Measurements from ENCODE around the gene DCTN5.
"Not testable (repeated sequence)": the region's sequence is repeated elsewhere in the genome, so short reads cannot be mapped to it uniquely, and the experiment has no call there.

Gene DCTN5

DNA sequence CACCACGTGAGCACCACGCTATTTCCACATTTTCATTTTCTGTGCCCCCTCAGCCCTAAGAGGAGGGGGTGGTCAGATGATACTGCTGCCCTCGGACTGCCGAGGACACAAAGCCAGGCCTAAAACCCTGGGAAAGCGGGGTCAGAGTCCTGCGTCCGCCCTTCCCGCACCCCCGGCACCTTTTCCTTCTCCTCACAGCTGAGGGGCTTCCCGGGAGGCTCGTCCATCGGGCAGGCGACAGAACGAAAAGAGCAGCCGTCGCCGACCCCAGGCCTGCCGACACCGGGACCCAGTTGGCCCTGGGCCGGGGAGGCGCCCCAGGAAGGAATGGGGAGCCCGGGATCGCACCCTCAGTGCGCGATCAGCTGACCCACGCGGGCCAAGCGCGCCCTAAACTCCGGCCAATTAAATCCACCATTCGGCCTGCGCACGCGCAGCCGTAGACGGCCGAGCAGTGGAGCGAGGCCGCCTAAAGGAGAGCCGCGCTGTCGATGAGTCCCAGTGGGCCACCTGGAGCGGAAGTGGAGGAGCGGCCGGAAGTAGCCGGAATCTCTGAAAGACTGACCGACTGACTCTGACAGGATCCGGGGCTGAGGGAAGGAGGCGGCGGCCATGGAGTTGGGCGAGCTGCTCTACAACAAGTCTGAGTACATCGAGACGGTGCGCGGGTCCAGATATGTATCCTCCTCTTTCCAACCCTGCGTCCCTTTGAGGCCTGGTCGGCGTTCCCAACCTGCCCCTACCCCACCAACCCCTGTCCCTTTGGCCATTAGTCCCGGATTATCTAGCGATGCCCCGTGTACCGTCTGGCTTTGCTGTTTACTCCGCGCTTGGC is at the start of gene DCTN5, which contains the start of gene PALB2:
TSS of gene DCTN5 (plus strand) at position 536 of the 835 bp plus-strand sequence. CDS start at position 613, 77 bp downstream.
TSS of gene PALB2 (minus strand) at position 380 of the 835 bp plus-strand sequence. CDS start at position 227, 153 bp downstream.
- DNase-seq (ENCODE audit: low read depth in 2 of 2), result peak; percentile 83 to 89

DNA sequence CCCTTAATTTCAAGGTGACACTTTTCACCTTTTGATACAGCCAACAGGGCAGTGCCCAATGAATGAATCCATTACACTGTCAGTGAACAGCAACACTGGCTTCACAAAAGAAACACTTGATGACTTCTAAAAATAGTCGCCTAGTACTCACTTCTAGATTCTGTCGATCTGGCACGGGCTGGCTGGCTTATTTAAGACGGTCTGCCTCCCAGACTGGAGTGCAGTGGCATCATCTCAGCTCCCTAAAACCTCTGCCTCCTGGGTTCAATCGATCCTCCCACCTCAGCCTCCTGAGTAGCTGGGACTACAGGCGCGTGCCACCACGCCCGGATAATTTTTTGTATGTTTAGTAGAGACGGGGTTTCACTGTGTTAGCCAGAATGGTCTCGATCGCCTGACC is 47.1 kb upstream of the DCTN5 start:
- no peak for DNase-seq (ENCODE audit: low read depth in 2 of 2)

- no peak for DNase-seq (ENCODE audit: low read depth in 2 of 2)
Observed at GRCh38 chr16:23595246-23595950, 45.9 kb upstream of the DCTN5 start.

DNA sequence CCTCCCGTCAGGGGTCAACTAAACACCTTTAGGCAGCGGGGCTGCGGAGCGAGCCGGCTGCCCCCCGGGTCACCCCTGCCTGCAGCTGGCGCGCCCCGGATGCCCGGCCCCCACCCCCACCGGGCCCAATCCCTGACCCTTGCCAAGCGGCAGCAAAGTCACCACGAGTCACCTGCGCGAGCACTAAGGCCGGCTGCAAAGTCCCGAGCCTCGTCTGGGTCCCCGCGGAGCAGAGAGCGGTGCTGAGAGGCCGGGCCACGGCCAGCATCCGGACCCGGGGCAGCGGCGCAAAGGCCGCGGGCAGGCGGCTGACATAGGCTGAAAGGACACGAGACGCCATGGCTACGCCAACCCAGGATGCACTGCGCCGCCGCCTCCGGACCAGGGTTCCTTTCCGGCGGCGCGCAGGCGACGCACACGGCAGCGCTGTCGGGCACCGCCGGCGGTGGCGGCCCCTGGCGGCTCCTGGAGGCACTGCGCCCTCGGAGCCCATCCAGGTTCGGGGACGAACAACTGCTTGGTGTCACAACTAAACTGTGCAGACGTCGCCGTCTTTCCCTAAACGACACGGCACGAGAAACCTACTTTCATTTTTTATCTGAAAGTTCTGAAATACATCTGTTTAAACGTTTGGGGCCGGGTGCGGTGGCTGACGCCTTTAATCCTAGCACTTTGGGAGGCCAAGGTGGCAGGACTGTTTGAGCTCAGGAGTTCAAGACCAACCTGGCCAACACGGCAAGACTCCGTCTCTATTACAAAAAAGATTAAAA is 45.1 kb upstream of the DCTN5 start, which contains the start of gene NDUFAB1:
TSS of gene NDUFAB1 (minus strand) at position 366 of the 770 bp plus-strand sequence. CDS start at position 340, 26 bp downstream.
- peak; percentile 84 to 90 for DNase-seq (ENCODE audit: low read depth in 2 of 2)

DNA sequence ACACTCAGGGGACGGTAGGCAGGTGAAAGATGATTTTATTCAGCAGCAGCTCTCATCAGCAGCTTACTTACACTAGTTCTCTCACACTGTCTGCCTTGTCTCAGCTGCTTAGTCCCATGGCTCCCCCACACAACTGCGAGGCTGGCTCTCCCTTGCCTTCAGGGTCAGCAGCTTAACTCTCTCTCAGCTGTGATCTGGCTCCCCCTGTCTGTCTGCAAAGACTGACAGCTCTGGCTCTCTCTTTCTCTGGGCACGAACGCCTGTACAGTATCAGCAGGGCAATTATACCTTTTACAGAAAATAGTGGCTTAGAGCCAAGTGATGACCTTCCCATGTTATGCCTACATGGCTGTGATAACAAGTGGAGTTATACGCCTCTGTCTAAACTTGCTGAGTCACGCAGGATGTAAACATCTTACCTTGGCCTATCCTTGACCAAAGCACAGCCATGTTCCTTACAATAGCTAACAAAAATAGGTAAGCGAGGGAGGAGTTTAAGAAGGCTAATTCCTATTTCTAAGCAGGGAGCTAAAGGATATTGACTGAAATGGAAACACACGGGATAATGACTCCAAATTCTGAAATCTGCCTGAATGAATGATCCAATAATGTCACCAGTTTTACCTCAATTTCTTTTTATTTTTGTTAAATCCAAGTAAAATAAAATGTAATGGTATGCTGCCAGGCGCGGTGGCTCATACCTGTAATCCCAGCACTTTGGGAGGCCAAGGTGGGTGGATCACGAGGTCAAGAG is 44.1 kb upstream of the DCTN5 start:
- no peak for DNase-seq (ENCODE audit: low read depth in 2 of 2)

- no peak for DNase-seq (ENCODE audit: low read depth in 2 of 2)
Observed at GRCh38 chr16:23607726-23608125, 33.5 kb upstream of the DCTN5 start.

GRCh38 chr16:23608194-23608593 is 33.1 kb upstream of the DCTN5 start:
- no peak for DNase-seq (ENCODE audit: low read depth in 2 of 2)

- DNase-seq (ENCODE audit: low read depth in 2 of 2), result no peak
Observed at GRCh38 chr16:23609929-23610328, 31.3 kb upstream of the DCTN5 start.

- not testable (repeated sequence) for DNase-seq (ENCODE audit: low read depth in 2 of 2)
Observed at GRCh38 chr16:23610905-23611304, 30.4 kb upstream of the DCTN5 start.

GRCh38 chr16:23611936-23612335 is 29.3 kb upstream of the DCTN5 start:
- no peak for DNase-seq (ENCODE audit: low read depth in 2 of 2)

- no peak for DNase-seq (ENCODE audit: low read depth in 2 of 2)
Observed at GRCh38 chr16:23615805-23616204, 25.5 kb upstream of the DCTN5 start.

DNA sequence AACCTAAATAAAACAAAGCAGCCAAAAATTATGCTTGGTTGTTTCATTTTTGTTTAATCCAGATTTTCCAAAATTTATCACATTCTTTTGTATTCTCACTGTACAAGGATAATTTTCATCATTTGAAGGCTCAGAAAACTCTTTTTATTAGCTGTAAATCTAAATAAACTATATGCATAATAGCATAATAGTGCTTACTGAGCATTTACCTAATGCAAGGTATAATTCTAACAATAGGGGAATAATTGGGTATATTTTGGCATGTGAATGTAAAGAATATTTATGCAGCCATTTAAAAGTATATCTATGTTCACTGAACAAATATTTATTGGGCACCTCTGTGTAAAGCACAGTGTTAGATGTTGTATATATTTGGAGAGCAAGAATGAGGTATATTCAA is 17.2 kb upstream of the DCTN5 start:
- DNase-seq (ENCODE audit: low read depth in 2 of 2), result no peak

- DNase-seq (ENCODE audit: low read depth in 2 of 2), result no peak
Observed at GRCh38 chr16:23629516-23629915, 11.8 kb upstream of the DCTN5 start.

DNA sequence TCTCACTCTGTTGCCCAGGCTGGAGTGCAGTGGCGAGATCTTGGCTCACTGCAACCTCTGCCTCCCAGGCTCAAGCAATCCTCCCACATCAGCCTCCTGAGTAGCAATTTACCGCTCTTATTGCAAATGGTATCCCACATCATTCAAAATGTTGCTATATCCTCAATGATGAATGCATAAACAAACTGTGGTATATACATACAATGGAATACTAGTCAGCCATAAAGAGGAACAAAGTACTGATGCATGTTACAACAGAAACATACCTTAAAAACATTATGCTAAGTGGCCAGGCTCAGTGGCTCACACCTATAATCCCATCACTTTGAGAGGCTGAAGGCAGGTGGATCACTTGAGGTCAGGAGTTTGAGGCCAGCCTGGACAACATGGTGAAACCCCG is 9.4 kb upstream of the DCTN5 start:
- not testable (repeated sequence) for DNase-seq (ENCODE audit: low read depth in 2 of 2)

DNA sequence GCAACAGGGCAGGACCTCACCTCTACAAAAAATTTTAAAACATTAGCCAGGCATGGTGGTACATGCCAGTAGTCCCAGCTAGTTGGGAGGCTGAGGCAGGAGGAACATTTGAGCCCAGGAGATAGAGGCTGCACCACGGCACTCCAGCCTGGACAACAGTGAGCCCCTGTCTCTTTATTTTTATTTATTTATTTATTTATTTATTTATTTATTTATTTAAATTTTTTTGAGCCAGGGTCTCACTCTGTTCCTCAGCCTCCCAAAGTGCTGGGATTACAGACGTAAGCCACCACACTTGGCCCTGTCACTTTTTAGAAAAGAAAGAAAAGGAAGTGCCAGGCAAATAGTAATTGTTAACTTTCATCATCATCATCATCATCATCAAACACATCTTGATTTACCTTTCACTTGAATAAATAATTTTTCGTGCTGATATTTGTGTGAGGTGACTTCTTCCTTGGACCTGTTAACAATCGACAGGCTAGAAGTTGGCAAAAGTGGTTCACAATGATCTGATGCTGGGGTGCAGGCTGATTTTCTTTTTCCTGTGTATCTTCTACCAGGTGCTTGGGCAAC is 6.7 kb upstream of the DCTN5 start:
- DNase-seq (ENCODE audit: low read depth in 2 of 2), result no peak

DNA sequence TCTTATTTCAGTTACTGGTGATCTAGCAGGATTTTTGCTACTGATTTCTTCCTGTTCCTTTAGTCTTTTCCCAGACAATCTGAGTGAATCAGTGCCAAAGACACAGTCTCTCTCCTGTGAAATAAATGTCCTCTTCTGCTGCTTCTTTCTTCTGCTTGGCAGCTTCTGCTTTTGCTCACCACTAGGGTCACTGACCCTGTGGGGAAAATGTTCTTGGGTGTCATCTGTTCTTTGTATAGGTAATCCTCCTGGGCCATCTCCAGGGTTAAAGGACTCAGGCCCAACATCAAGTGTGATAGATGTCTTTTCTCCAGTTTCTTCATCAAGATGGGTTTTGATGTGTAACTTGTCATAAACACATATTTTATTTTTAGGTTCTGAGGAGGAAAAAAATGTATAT is 5.3 kb upstream of the DCTN5 start:
- no peak for DNase-seq (ENCODE audit: low read depth in 2 of 2)

GRCh38 chr16:23640615-23640930 is 693 bp upstream of the DCTN5 start:
- DNase-seq (ENCODE audit: low read depth in 2 of 2), result no peak

GRCh38 chr16:23642246-23642774 is 1.0 kb downstream of the DCTN5 start:
- no peak for DNase-seq (ENCODE audit: low read depth in 2 of 2)

DNA sequence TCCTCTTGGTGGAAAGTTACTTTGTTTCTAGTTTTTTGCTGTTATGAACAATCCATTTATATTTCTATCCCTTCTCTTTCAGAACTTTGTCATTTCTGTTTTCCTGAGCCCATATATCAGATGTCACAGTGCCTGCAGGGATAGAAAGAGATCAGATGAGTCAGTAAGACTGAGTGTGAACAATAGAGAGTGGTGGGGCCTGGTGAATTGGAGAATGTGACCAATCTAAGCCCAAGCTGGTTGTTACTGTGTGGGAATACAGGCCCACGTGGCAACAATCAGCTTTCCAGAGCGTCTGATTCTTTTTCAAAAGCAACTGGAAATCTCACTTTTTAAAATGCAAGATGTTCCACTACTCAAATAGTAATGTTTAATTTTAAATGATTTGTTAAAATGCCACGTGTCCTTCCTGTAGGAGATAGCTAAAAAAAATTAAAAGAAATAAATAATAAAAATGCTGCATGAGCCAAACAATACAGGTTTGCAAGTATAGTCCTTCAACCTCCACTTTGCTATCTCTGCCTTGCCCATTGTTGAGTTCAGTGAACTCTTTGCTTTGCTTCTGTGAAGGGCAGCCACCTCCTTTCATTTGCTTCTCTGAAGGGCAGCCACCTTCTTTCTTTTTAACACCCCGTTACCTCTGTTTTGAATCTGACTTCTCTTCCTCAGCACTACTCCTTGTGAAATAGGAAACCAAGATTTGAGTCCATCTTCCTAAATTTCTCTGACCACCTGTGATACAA is 9.6 kb downstream of the DCTN5 start:
- DNase-seq (ENCODE audit: low read depth in 2 of 2), result no peak

GRCh38 chr16:23651943-23652468 is 10.7 kb downstream of the DCTN5 start:
- DNase-seq (ENCODE audit: low read depth in 2 of 2), result no peak

Measured in stimulated activated CD4-positive, alpha-beta T cell treated with anti-CD3 and anti-CD28 coated beads, Interleukin-4, amount 100 ng/mL, for 48 hours (primary cell).